HG03025 (cell line): Measurements from ENCODE around the gene HMGN4.
"Not testable (repeated sequence)": the region's sequence is repeated elsewhere in the genome, so short reads cannot be mapped to it uniquely, and the experiment has no call there.

Source experiments
- ATAC-seq: cut with Tn5 transposase; IDR thresholded peaks from one replicate; pipeline ENCODE4 v1.9.1; 2021; ENCODE audit warnings: mild to moderate bottlenecking, moderate library complexity; ENCODE audit not compliant: unreplicated experiment, low FRiP score

The HMGN4 gene

GRCh38 chr6:26537846-26538571, at the start of gene HMGN4:
Gene HMGN4, plus strand, starts transcription at chr6:26538366. Its CDS starts 6,841 bp downstream, at chr6:26545207.
- peak; percentile 45 for ATAC-seq

GRCh38 chr6:26489996-26490964, 47.9 kb upstream of the HMGN4 start:
- no peak for ATAC-seq

DNA sequence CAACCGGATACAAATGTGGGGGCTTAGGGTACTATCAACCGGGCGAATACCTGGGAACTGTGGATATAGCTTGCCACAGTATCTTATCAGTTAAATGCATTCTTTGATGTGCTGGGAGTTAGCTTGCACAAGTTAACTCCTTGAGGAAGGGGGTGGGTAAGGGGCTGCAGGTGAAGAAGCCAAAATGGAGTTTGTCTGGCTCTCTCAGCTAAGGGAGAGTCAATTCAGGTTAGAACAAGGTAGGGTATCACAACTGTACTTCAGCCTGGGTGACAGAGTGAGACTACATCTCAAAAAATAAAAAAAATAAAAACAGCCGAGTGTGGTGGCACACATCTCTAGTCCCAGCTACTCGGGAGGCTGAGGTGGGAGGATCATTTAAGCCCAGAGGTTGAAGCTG, 46.6 kb upstream of the HMGN4 start:
- no peak for ATAC-seq

DNA sequence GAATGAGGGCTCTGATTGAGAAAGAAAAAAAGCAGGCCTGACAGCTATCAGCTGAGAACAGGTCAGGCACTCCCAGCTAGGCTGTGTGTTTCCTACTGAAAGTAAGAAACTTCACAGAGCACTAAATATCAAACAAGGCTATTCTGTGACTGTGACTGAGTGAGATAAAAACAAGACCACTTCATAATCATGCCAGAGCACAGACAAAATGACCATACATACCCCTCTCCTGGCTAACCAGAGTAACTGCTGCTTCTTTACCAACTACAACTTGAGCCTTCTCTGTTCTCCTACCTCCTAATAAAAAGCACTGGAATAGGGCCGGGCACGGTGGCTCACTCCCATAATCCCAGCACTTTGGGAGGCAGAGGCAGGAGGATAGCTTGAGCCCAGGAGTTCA, 44.9 kb upstream of the HMGN4 start:
- ATAC-seq, result no peak

- no peak for ATAC-seq
These were observed 44.0 kb upstream of the HMGN4 start for GRCh38 chr6:26494117-26494516.

GRCh38 chr6:26495281-26495680, 42.9 kb upstream of the HMGN4 start:
- no peak for ATAC-seq

- ATAC-seq, result no peak
These were observed 40.6 kb upstream of the HMGN4 start for GRCh38 chr6:26497610-26498009.

DNA sequence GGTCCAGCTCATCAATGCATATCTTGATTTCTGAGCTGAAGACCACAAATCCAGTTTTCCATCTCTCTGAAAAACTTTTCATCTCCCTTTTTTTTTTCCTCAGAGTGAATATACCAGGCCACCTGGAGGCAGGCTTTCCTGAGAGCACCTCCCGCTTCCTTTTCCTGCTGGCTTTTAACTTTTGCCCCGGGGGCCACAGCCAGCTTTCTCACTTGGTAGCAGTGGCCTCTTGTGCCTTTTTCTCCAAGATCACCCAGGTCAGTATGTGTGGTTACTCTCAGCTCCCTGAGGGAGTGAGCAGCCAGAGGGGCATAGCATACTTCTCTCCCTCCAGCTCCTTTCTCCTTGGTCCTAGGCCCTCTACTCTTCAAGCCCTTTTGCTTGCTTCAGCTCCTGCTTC, 38.1 kb upstream of the HMGN4 start, which contains the start of gene BTN1A1:
Gene BTN1A1, plus strand, starts transcription at position 202 of the 400 bp plus-strand sequence. CDS start 984 bp downstream, outside the sequence.
- no peak for ATAC-seq

GRCh38 chr6:26501482-26501986, 36.6 kb upstream of the HMGN4 start:
- no peak for ATAC-seq

DNA sequence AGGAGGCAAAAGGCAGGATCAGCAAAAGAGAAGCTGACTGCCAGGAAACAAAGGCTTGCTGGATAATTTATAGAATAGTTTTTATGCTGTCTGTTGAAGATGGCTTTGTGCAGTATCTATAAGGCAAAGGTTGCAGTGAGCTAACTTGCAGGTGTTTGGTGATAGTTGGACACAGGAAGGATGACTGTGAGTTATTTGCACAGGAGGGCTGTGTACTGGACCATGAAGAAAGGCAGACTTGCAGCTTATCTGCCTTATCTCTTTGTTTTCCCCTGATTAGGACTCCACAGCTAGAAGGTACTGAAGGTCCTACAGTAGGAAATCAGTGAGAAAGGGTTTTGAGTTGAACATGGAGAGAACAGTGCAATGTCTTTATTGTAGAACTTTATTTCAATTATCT, 36.0 kb upstream of the HMGN4 start:
- ATAC-seq, result no peak

GRCh38 chr6:26502626-26503025, 35.5 kb upstream of the HMGN4 start:
- ATAC-seq, result no peak

GRCh38 chr6:26507658-26508057, 30.5 kb upstream of the HMGN4 start:
- no peak for ATAC-seq

- not testable (repeated sequence) for ATAC-seq
These were observed 27.1 kb upstream of the HMGN4 start for GRCh38 chr6:26511033-26511432.

- no peak for ATAC-seq
These were observed 23.2 kb upstream of the HMGN4 start for GRCh38 chr6:26514984-26515383.

GRCh38 chr6:26516481-26517427, 21.4 kb upstream of the HMGN4 start:
- no peak for ATAC-seq

GRCh38 chr6:26519359-26519758, 18.8 kb upstream of the HMGN4 start:
- ATAC-seq, result no peak

- peak; percentile 21 for ATAC-seq
These were observed 17.8 kb upstream of the HMGN4 start for GRCh38 chr6:26520237-26520849.

DNA sequence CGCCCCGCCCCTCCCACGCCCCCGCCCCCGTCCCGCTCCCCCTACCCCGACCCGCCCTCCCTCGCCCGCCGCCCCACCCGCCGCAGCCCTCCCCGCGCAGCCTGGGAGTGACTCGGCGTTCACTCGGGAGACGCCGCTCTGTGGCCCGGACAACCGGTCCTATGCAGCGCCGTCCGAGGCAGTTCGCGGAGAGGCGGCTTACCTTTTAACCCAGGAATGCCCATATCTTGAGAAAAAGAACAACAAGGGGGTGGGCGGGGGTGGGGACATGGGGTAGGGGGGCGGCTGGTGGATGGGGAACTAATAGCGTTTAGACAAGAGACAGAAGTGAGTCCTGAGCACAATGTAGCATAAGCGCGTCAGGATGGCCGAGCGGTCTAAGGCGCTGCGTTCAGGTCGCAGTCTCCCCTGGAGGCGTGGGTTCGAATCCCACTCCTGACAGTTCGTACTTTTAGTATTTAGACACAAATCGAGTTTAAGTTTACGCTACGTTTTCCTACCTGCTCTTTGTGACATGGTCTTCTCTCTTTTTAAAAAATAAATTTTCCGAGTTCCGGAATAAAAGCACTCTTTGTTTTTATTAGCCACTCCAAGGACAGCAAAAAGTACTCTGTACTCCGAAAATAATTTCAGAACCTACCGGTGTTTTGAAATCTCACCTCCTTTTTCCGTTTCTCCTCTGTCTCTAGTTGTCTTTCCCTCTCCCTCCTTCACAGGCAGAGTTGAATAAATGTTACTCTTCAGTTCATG, 17.1 kb upstream of the HMGN4 start:
- peak; percentile 61 for ATAC-seq
